Amniotic epithelial cell (primary cell): Measurements from ENCODE around the gene PIK3CB.
"Not testable (repeated sequence)": the region's sequence is repeated elsewhere in the genome, so short reads cannot be mapped to it uniquely, and the experiment has no call there.

ENCODE experiments used
- DNase-seq: peaks from one replicate; pipeline ENCODE4 v3.0.0-alpha.2; 2010; ENCODE audit warnings: low read depth

Gene PIK3CB

GRCh38 chr3:138803006-138803653, 31.6 kb downstream of the PIK3CB start:
- DNase-seq = no peak

- not testable (repeated sequence) for DNase-seq
Measured at GRCh38 chr3:138802223-138802622, 32.5 kb downstream of the PIK3CB start.

- DNase-seq = no peak
Measured at GRCh38 chr3:138801792-138802191, 32.9 kb downstream of the PIK3CB start.

- no peak for DNase-seq
Measured at GRCh38 chr3:138800248-138800647, 34.5 kb downstream of the PIK3CB start.

GRCh38 chr3:138799822-138800221, 34.9 kb downstream of the PIK3CB start:
- DNase-seq = peak; percentile 42

- DNase-seq = no peak
Measured at GRCh38 chr3:138797508-138798038, 37.2 kb downstream of the PIK3CB start.

GRCh38 chr3:138796761-138797160, 38.0 kb downstream of the PIK3CB start:
- no peak for DNase-seq

- DNase-seq = peak; percentile 89
Measured at GRCh38 chr3:138786788-138787271, 47.9 kb downstream of the PIK3CB start.

- no peak for DNase-seq
Measured at GRCh38 chr3:138785951-138786350, 48.8 kb downstream of the PIK3CB start.

- DNase-seq = not testable (repeated sequence)
Measured at GRCh38 chr3:138785362-138785857, 49.3 kb downstream of the PIK3CB start.

GRCh38 chr3:138782755-138783154, 52.0 kb downstream of the PIK3CB start:
- DNase-seq = no peak

- no peak for DNase-seq
Measured at GRCh38 chr3:138781012-138781470, 53.7 kb downstream of the PIK3CB start.

- no peak for DNase-seq
Measured at GRCh38 chr3:138778643-138779042, 56.1 kb downstream of the PIK3CB start.

GRCh38 chr3:138776961-138777360, 57.8 kb downstream of the PIK3CB start:
- DNase-seq = no peak

GRCh38 chr3:138775254-138775595, 59.5 kb downstream of the PIK3CB start:
- DNase-seq = peak; percentile 47

GRCh38 chr3:138774529-138775253, 60.0 kb downstream of the PIK3CB start:
- DNase-seq = peak; percentile 100

GRCh38 chr3:138771585-138771984, 63.1 kb downstream of the PIK3CB start:
- no peak for DNase-seq

- no peak for DNase-seq
Measured at GRCh38 chr3:138769616-138770015, 65.1 kb downstream of the PIK3CB start.

- DNase-seq = no peak
Measured at GRCh38 chr3:138768946-138769345, 65.8 kb downstream of the PIK3CB start.

- no peak for DNase-seq
Measured at GRCh38 chr3:138768125-138768524, 66.6 kb downstream of the PIK3CB start.

- no peak for DNase-seq
Measured at GRCh38 chr3:138767498-138768104, 67.1 kb downstream of the PIK3CB start.

GRCh38 chr3:138761002-138761401, 73.7 kb downstream of the PIK3CB start:
- no peak for DNase-seq

- DNase-seq = no peak
Measured at GRCh38 chr3:138748190-138748589, 86.5 kb downstream of the PIK3CB start.
